PC-3 (cell line): ENCODE data around the gene REN. TPM values are rescaled to one million over a fixed set of nuclear protein-coding genes. Genes with fewer than 3 reads are reported as not detected.

Experiments
- ATAC-seq: fragments of 200-7000 bp; cut with Tn5 transposase; 2 replicates; pipeline ENCODE4 v1.9.1; 2020; ENCODE audit warnings: mild to moderate bottlenecking, moderate library complexity
- BruUV-seq: library from RNA; stranded (reverse); fragments of 400-500 nt; replicated peaks from 2 replicates; lab custom pipeline; 2021; lab: Mats Ljungman, UMichigan
- CTCF ChIA-PET: fragments of 300-600 bp; sonication (Branson Sonifier 250); formaldehyde crosslinking; loops from one replicate; lab custom pipeline; 2022; ENCODE audit warnings: antibody characterized with exemption; lab: Charles Lee
- POLR2A ChIA-PET: fragments of 300-600 bp; sonication (Branson Sonifier 250); formaldehyde crosslinking; loops from one replicate; lab custom pipeline; 2022; ENCODE audit warnings: antibody characterized with exemption; ENCODE audit not compliant: unreplicated experiment; lab: Charles Lee
- DNase-seq: peaks from one replicate; pipeline ENCODE4 v3.0.0-alpha.2; 2015
- H2AFZ ChIP-seq: fragments of 300-600 bp; sonication (generic); 2 replicates; pipeline ENCODE4 v1.6.0; 2016; ENCODE audit warnings: antibody characterized with exemption, low read length
- H3F3A ChIP-seq: fragments of 300-600 bp; sonication (generic); one replicate; pipeline ENCODE4 v1.6.0; 2017; ENCODE audit warnings: antibody characterized with exemption, low read length, control low read depth, mild to moderate bottlenecking; ENCODE audit not compliant: unreplicated experiment
- H3K27ac ChIP-seq: fragments of 300-600 bp; sonication (generic); 2 replicates; pipeline ENCODE4 v1.5.1; 2016; ENCODE audit warnings: mild to moderate bottlenecking, low read length
- H3K27me3 ChIP-seq: fragments of 300-600 bp; sonication (generic); 2 replicates; pipeline ENCODE4 v1.6.1; 2016; ENCODE audit warnings: low read length, mixed read lengths
- H3K36me3 ChIP-seq: fragments of 300-600 bp; sonication (generic); 2 replicates; pipeline ENCODE4 v1.6.1; 2016; ENCODE audit warnings: low read depth, mixed run types, low read length, mixed read lengths
- H3K4me1 ChIP-seq: fragments of 300-600 bp; sonication (generic); 2 replicates; pipeline ENCODE4 v1.5.1; 2016; ENCODE audit warnings: low read length; ENCODE audit not compliant: insufficient read depth
- H3K4me2 ChIP-seq: fragments of 300-600 bp; sonication (generic); 2 replicates; pipeline ENCODE4 v1.6.0; 2016; ENCODE audit warnings: low read length
- H3K4me3 ChIP-seq: fragments of 300-600 bp; sonication (generic); 2 replicates; pipeline ENCODE4 v1.5.1; 2016; ENCODE audit warnings: mild to moderate bottlenecking, low read length, mixed read lengths
- H3K79me2 ChIP-seq: fragments of 300-600 bp; sonication (generic); 2 replicates; pipeline ENCODE4 v1.6.1; 2017; ENCODE audit warnings: low read length, mixed read lengths
- H3K9ac ChIP-seq: fragments of 300-600 bp; sonication (generic); 2 replicates; pipeline ENCODE4 v1.6.0; 2016; ENCODE audit warnings: mild to moderate bottlenecking, low read length
- H3K9me2 ChIP-seq: fragments of 300-600 bp; sonication (generic); replicated peaks from 2 replicates; pipeline ENCODE4 v1.6.1; 2016; ENCODE audit warnings: mixed run types, low read length, mixed read lengths
- H3K9me3 ChIP-seq: fragments of 300-600 bp; sonication (generic); 2 replicates; pipeline ENCODE4 v1.6.1; 2016; ENCODE audit warnings: low read length, mixed read lengths
- H4K20me1 ChIP-seq: fragments of 300-600 bp; sonication (generic); 2 replicates; pipeline ENCODE4 v1.6.1; 2016; ENCODE audit warnings: low read length, mixed read lengths
- CTCF ChIP-seq: fragments of 300-600 bp; sonication (generic); conservative IDR thresholded peaks from 2 replicates; pipeline ENCODE4 v1.5.1; 2017; ENCODE audit warnings: antibody characterized with exemption, low read depth, mild to moderate bottlenecking, low read length
- EZH2 ChIP-seq: fragments of 300-600 bp; sonication (generic); IDR thresholded peaks from one replicate; pipeline ENCODE4 v1.6.1; 2017; ENCODE audit warnings: antibody characterized with exemption, mild to moderate bottlenecking, low read length; ENCODE audit not compliant: unreplicated experiment
- EZH2phosphoT487 ChIP-seq: fragments of 300-600 bp; sonication (generic); IDR thresholded peaks from 2 replicates; pipeline ENCODE4 v1.6.1; 2018; ENCODE audit warnings: mild to moderate bottlenecking, antibody characterized with exemption, low read length, borderline replicate concordance
- intact Hi-C: fragments of 100-400 bp; cut with micrococcal nuclease; formaldehyde crosslinking; loops from 2 replicates; pipeline ENCODE4 v1.9.0; 2023
- total RNA-seq: library from RNA; depleted of rRNA; stranded (reverse); fragments of >200 nt; gene quantifications from 2 replicates; pipeline ENCODE4 v1.2.3, GENCODE V29; 2014

The REN gene
- total RNA-seq, 1 experiment from 2014 or later: 2.7 TPM

GRCh38 chr1:204142032-204142974 lies 23.8 kb downstream of the REN start:
- no TSS peak for BruUV-seq
- no peak overlapping the region for H3K27ac ChIP-seq
- H3K4me1 ChIP-seq: no peaks in the 10 kb centered on the region
- H3K9me3 ChIP-seq: no peaks in the 10 kb centered on the region
- no peaks in the 10 kb centered on the region for H3K36me3 ChIP-seq
- intact Hi-C loops: no loop called here
- H3K9ac ChIP-seq: no peak overlapping the region
- no peaks in the 10 kb centered on the region for H3K9me2 ChIP-seq
- ATAC-seq (no peak), DNase-seq (no peak)
- no peak overlapping the region for H3K4me3 ChIP-seq
- H4K20me1 ChIP-seq: no peaks in the 10 kb centered on the region
- H3F3A ChIP-seq: no peaks in the 10 kb centered on the region
- no peaks in the 10 kb centered on the region for H3K27me3 ChIP-seq
- ChIA-PET POLR2A (no interaction called here), CTCF (interaction anchor here (0.6 kb wide), 1 partner anchor 1463 kb away, joined by 5 read pairs; no protein-coding TSS in a partner anchor)
- H3K79me2 ChIP-seq: no peaks in the 10 kb centered on the region
- no peak overlapping the region for H3K4me2 ChIP-seq
- H2AFZ ChIP-seq: no peak overlapping the region
- TF ChIP-seq EZH2 (no peak), EZH2phosphoT487 (no peak), CTCF (no peak)

- intact Hi-C loops: no loop called here
Observed at GRCh38 chr1:204141131-204141530, 25.0 kb downstream of the REN start.

More at GRCh38 chr1:204141131-204141530, 25.0 kb downstream of the REN start:
- no TSS peak for BruUV-seq
- Histone ChIP-seq H3K27me3 (no peaks in the 10 kb centered on the region), H3K36me3 (no peaks in the 10 kb centered on the region), H3K79me2 (no peaks in the 10 kb centered on the region), H3K9ac (no peak overlapping the region), H3K9me2 (no peaks in the 10 kb centered on the region), H3K27ac (no peak overlapping the region), H3K4me3 (no peak overlapping the region), H4K20me1 (no peaks in the 10 kb centered on the region), H3K4me1 (no peaks in the 10 kb centered on the region), H2AFZ (no peak overlapping the region), H3K9me3 (no peaks in the 10 kb centered on the region), H3K4me2 (no peak overlapping the region), H3F3A (no peaks in the 10 kb centered on the region)
- POLR2A ChIA-PET: no interaction called here
- TF ChIP-seq EZH2 (no peak), EZH2phosphoT487 (no peak), CTCF (no peak)
- DNase-seq (no peak), ATAC-seq (no peak)
- CTCF ChIA-PET: no interaction called here
